ENCODE measurements around the gene PELI1. TPM values are rescaled to one million over a fixed set of nuclear protein-coding genes. Genes with fewer than 3 reads are reported as not detected.
"Not testable (repeated sequence)": the region's sequence is repeated elsewhere in the genome, so short reads cannot be mapped to it uniquely, and the experiment has no call there.

PELI1 gene
- total RNA-seq, 1 experiment from 2014 or later: 90.7 TPM

DNA sequence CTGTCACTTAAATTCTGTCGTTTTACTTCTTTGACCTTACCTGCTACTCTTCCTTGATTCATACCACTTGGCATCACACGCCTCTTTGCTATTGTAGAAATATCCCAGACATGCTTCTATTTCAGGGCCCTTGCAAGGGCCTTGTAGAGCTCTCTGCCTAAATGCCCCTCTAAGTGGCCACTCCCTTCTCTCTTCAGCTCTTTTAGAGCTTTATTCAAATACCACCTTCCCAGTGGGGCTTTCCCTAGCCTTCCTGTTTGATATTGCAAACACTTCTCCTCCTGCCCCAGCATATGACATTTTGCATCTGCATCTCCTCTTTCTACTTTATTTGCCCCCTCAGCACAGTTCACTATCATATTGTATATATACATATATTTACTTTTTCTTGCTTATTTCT, 54.0 kb downstream of the PELI1 start:
- peak overlapping the region; percentile 73 for H3K4me2 ChIP-seq (ENCODE audit: low read depth, low read length, poor library complexity, severe bottlenecking)
- H2AFZ ChIP-seq (ENCODE audit: low read length): no peak overlapping the region
- peaks cover 33% of the 10 kb centered on the region for H3K36me3 ChIP-seq (ENCODE audit: insufficient read depth, low read length)
- H3K9me2 ChIP-seq (replicated peaks; ENCODE audit: insufficient read depth, low read length): no peaks in the 10 kb centered on the region
- no peaks in the 10 kb centered on the region for H3K9me3 ChIP-seq (ENCODE audit: low read length)
- H3K9ac ChIP-seq (ENCODE audit: low read length): peak overlapping the region; percentile 22
- H4K20me1 ChIP-seq (ENCODE audit: insufficient read depth, low read depth, low read length): no peaks in the 10 kb centered on the region
- H3K27me3 ChIP-seq (ENCODE audit: low read length): no peaks in the 10 kb centered on the region
- peak; percentile 85 for DNase-seq
- H3K27ac ChIP-seq (ENCODE audit: low read length): peak overlapping the region; percentile 96
- peaks cover 12% of the 10 kb centered on the region for H3K79me2 ChIP-seq (ENCODE audit: low read length)
- peaks cover 99% of the 10 kb centered on the region for H3K4me1 ChIP-seq (ENCODE audit: low read length)
- peak overlapping the region; percentile 1; the same call in 1 of the 2 replicates for H3K4me3 ChIP-seq (ENCODE audit: low read length)

GRCh38 chr2:64086347-64087082, 57.7 kb downstream of the PELI1 start:
- Histone ChIP-seq H3K4me3 (ENCODE audit: low read length) (peak overlapping the region; percentile 49), H3K27me3 (ENCODE audit: low read length) (no peaks in the 10 kb centered on the region), H4K20me1 (ENCODE audit: insufficient read depth, low read depth, low read length) (no peaks in the 10 kb centered on the region), H3K79me2 (ENCODE audit: low read length) (peaks cover 5% of the 10 kb centered on the region), H3K27ac (ENCODE audit: low read length) (peak overlapping the region; percentile 88), H3K4me1 (ENCODE audit: low read length) (peaks cover 86% of the 10 kb centered on the region), H3K4me2 (ENCODE audit: low read depth, low read length, poor library complexity, severe bottlenecking) (peak overlapping the region; percentile 58), H3K9me3 (ENCODE audit: low read length) (no peaks in the 10 kb centered on the region), H3K36me3 (ENCODE audit: insufficient read depth, low read length) (peaks cover 13% of the 10 kb centered on the region), H3K9me2 (replicated peaks; ENCODE audit: insufficient read depth, low read length) (no peaks in the 10 kb centered on the region), H2AFZ (ENCODE audit: low read length) (no peak overlapping the region), H3K9ac (ENCODE audit: low read length) (peak overlapping the region; percentile 48)
- DNase-seq: peak; percentile 78

- Histone ChIP-seq H4K20me1 (ENCODE audit: insufficient read depth, low read depth, low read length) (no peaks in the 10 kb centered on the region), H3K4me1 (ENCODE audit: low read length) (peaks cover 80% of the 10 kb centered on the region), H3K9me2 (replicated peaks; ENCODE audit: insufficient read depth, low read length) (no peaks in the 10 kb centered on the region), H3K4me3 (ENCODE audit: low read length) (peak overlapping the region; percentile 49; the same call in 1 of the 2 replicates), H3K9me3 (ENCODE audit: low read length) (no peaks in the 10 kb centered on the region), H3K79me2 (ENCODE audit: low read length) (no peaks in the 10 kb centered on the region), H3K9ac (ENCODE audit: low read length) (no peak overlapping the region), H3K27me3 (ENCODE audit: low read length) (no peaks in the 10 kb centered on the region), H3K36me3 (ENCODE audit: insufficient read depth, low read length) (peaks cover 7% of the 10 kb centered on the region; the same call in 1 of the 2 replicates), H3K27ac (ENCODE audit: low read length) (peak overlapping the region; percentile 88), H2AFZ (ENCODE audit: low read length) (no peak overlapping the region), H3K4me2 (ENCODE audit: low read depth, low read length, poor library complexity, severe bottlenecking) (peak overlapping the region; percentile 58)
- DNase-seq: peak; percentile 34
Measured at GRCh38 chr2:64085936-64086335, 58.3 kb downstream of the PELI1 start.

- no peaks in the 10 kb centered on the region for H3K27me3 ChIP-seq (ENCODE audit: low read length)
- no peak overlapping the region for H3K9ac ChIP-seq (ENCODE audit: low read length)
- no peak overlapping the region for H3K4me3 ChIP-seq (ENCODE audit: low read length)
- no peak overlapping the region for H2AFZ ChIP-seq (ENCODE audit: low read length)
- H3K9me2 ChIP-seq (replicated peaks; ENCODE audit: insufficient read depth, low read length): no peaks in the 10 kb centered on the region
- no peak overlapping the region for H3K4me2 ChIP-seq (ENCODE audit: low read depth, low read length, poor library complexity, severe bottlenecking)
- no peaks in the 10 kb centered on the region for H4K20me1 ChIP-seq (ENCODE audit: insufficient read depth, low read depth, low read length)
- H3K9me3 ChIP-seq (ENCODE audit: low read length): no peaks in the 10 kb centered on the region
- no peaks in the 10 kb centered on the region for H3K36me3 ChIP-seq (ENCODE audit: insufficient read depth, low read length)
- no peak overlapping the region for H3K27ac ChIP-seq (ENCODE audit: low read length)
- peaks cover 33% of the 10 kb centered on the region for H3K4me1 ChIP-seq (ENCODE audit: low read length)
- H3K79me2 ChIP-seq (ENCODE audit: low read length): no peaks in the 10 kb centered on the region
- DNase-seq: no peak
Measured at GRCh38 chr2:64081046-64081445, 63.2 kb downstream of the PELI1 start.

DNA sequence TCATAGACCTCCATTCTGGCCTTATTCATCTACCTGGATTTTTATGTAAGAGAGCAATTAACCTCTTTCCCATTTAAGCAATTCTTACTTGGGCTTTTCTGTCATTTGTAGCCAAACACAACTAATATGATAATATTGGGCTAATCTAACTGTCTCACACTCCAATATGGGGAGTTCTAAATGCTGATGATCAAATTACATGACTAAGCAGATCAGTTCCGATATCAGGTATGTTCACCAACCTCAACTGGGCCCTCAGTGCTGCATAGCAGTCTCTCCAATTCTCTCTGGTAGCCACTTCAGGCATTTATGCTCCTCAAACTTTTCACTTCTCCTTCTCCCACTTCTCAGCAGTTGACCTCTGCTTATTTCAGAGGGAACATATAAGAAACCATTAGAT, 64.0 kb downstream of the PELI1 start:
- Histone ChIP-seq H3K36me3 (ENCODE audit: insufficient read depth, low read length) (no peaks in the 10 kb centered on the region), H3K9me3 (ENCODE audit: low read length) (no peaks in the 10 kb centered on the region), H2AFZ (ENCODE audit: low read length) (no peak overlapping the region), H3K79me2 (ENCODE audit: low read length) (no peaks in the 10 kb centered on the region), H3K4me1 (ENCODE audit: low read length) (peaks cover 24% of the 10 kb centered on the region), H3K27ac (ENCODE audit: low read length) (no peak overlapping the region), H3K9ac (ENCODE audit: low read length) (no peak overlapping the region), H3K4me3 (ENCODE audit: low read length) (no peak overlapping the region), H3K9me2 (replicated peaks; ENCODE audit: insufficient read depth, low read length) (no peaks in the 10 kb centered on the region), H4K20me1 (ENCODE audit: insufficient read depth, low read depth, low read length) (no peaks in the 10 kb centered on the region), H3K27me3 (ENCODE audit: low read length) (no peaks in the 10 kb centered on the region), H3K4me2 (ENCODE audit: low read depth, low read length, poor library complexity, severe bottlenecking) (no peak overlapping the region)
- DNase-seq: no peak

DNA sequence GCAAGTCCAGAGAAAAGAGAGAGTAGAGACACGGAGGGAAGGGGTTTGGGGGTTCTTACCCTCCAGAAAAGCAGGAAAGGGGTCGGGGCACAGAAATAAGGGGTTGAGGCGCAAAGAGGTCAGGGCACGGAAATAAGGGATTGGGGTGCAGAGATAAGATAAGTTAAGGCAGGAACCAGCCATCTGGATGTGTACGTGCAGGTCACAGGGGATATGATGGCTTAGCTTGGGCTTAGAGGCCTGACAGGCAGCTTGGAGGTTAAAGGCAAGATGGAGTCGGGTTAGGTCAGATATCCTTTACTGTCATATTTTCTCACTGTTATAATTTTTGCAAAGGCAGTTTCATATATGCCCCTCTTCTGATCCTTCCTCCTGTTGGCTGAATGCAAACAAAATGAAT, 64.5 kb downstream of the PELI1 start:
- not testable (repeated sequence) for H3K4me3 ChIP-seq (ENCODE audit: low read length); H3K4me2 ChIP-seq (ENCODE audit: low read depth, low read length, poor library complexity, severe bottlenecking); H3K36me3 ChIP-seq (ENCODE audit: insufficient read depth, low read length); H2AFZ ChIP-seq (ENCODE audit: low read length); H3K27me3 ChIP-seq (ENCODE audit: low read length); H3K9ac ChIP-seq (ENCODE audit: low read length); DNase-seq; H3K9me2 ChIP-seq (replicated peaks; ENCODE audit: insufficient read depth, low read length); H3K9me3 ChIP-seq (ENCODE audit: low read length); H3K79me2 ChIP-seq (ENCODE audit: low read length); H4K20me1 ChIP-seq (ENCODE audit: insufficient read depth, low read depth, low read length); H3K27ac ChIP-seq (ENCODE audit: low read length)
- peaks cover 19% of the 10 kb centered on the region for H3K4me1 ChIP-seq (ENCODE audit: low read length)

GRCh38 chr2:64076828-64077227, 67.4 kb downstream of the PELI1 start:
- H3K9ac ChIP-seq (ENCODE audit: low read length); DNase-seq; H4K20me1 ChIP-seq (ENCODE audit: insufficient read depth, low read depth, low read length); H3K36me3 ChIP-seq (ENCODE audit: insufficient read depth, low read length); H3K4me3 ChIP-seq (ENCODE audit: low read length); H3K27me3 ChIP-seq (ENCODE audit: low read length); H2AFZ ChIP-seq (ENCODE audit: low read length); H3K9me2 ChIP-seq (replicated peaks; ENCODE audit: insufficient read depth, low read length); H3K9me3 ChIP-seq (ENCODE audit: low read length); H3K79me2 ChIP-seq (ENCODE audit: low read length); H3K27ac ChIP-seq (ENCODE audit: low read length); H3K4me2 ChIP-seq (ENCODE audit: low read depth, low read length, poor library complexity, severe bottlenecking): not testable (repeated sequence)
- peaks cover 23% of the 10 kb centered on the region for H3K4me1 ChIP-seq (ENCODE audit: low read length)

GRCh38 chr2:64074616-64075015, 69.6 kb downstream of the PELI1 start:
- H3K9me3 ChIP-seq (ENCODE audit: low read length); H3K4me2 ChIP-seq (ENCODE audit: low read depth, low read length, poor library complexity, severe bottlenecking); H3K27ac ChIP-seq (ENCODE audit: low read length); H3K4me3 ChIP-seq (ENCODE audit: low read length); DNase-seq; H3K27me3 ChIP-seq (ENCODE audit: low read length); H2AFZ ChIP-seq (ENCODE audit: low read length); H3K79me2 ChIP-seq (ENCODE audit: low read length); H4K20me1 ChIP-seq (ENCODE audit: insufficient read depth, low read depth, low read length); H3K36me3 ChIP-seq (ENCODE audit: insufficient read depth, low read length); H3K9ac ChIP-seq (ENCODE audit: low read length); H3K9me2 ChIP-seq (replicated peaks; ENCODE audit: insufficient read depth, low read length): not testable (repeated sequence)
- peaks cover 23% of the 10 kb centered on the region for H3K4me1 ChIP-seq (ENCODE audit: low read length)
